NCI-H69 (cell line): ENCODE measurements around the gene KRTAP3-1.
A peak's percentile ranks its signal among the peaks of the same experiment; 100 is the strongest.
"Not testable (repeated sequence)": the region's sequence is repeated elsewhere in the genome, so short reads cannot be mapped to it uniquely, and the experiment has no call there.

Experiments used
- DNase-seq: peaks from one replicate; lab custom pipeline; 2025; lab: John Stamatoyannopoulos, UW

KRTAP3-1 gene

GRCh38 chr17:41008811-41009210 lies at the start of gene KRTAP3-1:
Gene KRTAP3-1, minus strand, starts transcription at chr17:41009128. Its CDS starts 54 bp downstream, at chr17:41009074.
- peak; percentile 51 for DNase-seq

- no peak for DNase-seq
Observed at GRCh38 chr17:41057547-41057946, 48.6 kb upstream of the KRTAP3-1 start.

- DNase-seq: not testable (repeated sequence)
Observed at GRCh38 chr17:41055130-41055529, 46.2 kb upstream of the KRTAP3-1 start, which contains the start of gene KRTAP2-2. Gene KRTAP2-2, minus strand, starts transcription at chr17:41055230. Its CDS starts 19 bp downstream, at chr17:41055211.

GRCh38 chr17:41054556-41054955 lies 45.6 kb upstream of the KRTAP3-1 start:
- DNase-seq: not testable (repeated sequence)

- no peak for DNase-seq
Observed at GRCh38 chr17:41054025-41054424, 45.1 kb upstream of the KRTAP3-1 start.

GRCh38 chr17:41052566-41052965 lies 43.6 kb upstream of the KRTAP3-1 start:
- no peak for DNase-seq

GRCh38 chr17:41049110-41049509 lies 40.2 kb upstream of the KRTAP3-1 start:
- no peak for DNase-seq

- DNase-seq: no peak
Observed at GRCh38 chr17:41048441-41048840, 39.5 kb upstream of the KRTAP3-1 start.

- DNase-seq: peak; percentile 30
Observed at GRCh38 chr17:41046735-41047465, 38.0 kb upstream of the KRTAP3-1 start, which contains the start of gene KRTAP2-1. Gene KRTAP2-1, minus strand, starts transcription at chr17:41047316. Its CDS starts 49 bp downstream, at chr17:41047267.

GRCh38 chr17:41042953-41043352 lies 34.0 kb upstream of the KRTAP3-1 start:
- no peak for DNase-seq

GRCh38 chr17:41040783-41041571 lies 32.0 kb upstream of the KRTAP3-1 start, which contains the start of gene KRTAP1-1:
Gene KRTAP1-1, minus strand, starts transcription at chr17:41041450. Its CDS starts 53 bp downstream, at chr17:41041397.
- peak; percentile 83 for DNase-seq

GRCh38 chr17:41037853-41038350 lies 29.0 kb upstream of the KRTAP3-1 start:
- no peak for DNase-seq

GRCh38 chr17:41034346-41034935 lies 25.5 kb upstream of the KRTAP3-1 start, which contains the start of gene KRTAP1-3:
Gene KRTAP1-3, minus strand, starts transcription at chr17:41034874. Its CDS starts 53 bp downstream, at chr17:41034821.
- DNase-seq: peak; percentile 86

- peak; percentile 53 for DNase-seq
Observed at GRCh38 chr17:41029633-41030245, 20.8 kb upstream of the KRTAP3-1 start, which contains the start of gene KRTAP1-4. Gene KRTAP1-4, minus strand, starts transcription at chr17:41030195. Its CDS starts 117 bp downstream, at chr17:41030078.

GRCh38 chr17:41026715-41027471 lies 18.0 kb upstream of the KRTAP3-1 start, which contains the start of gene KRTAP1-5:
Gene KRTAP1-5, minus strand, starts transcription at chr17:41027208. Its CDS starts 53 bp downstream, at chr17:41027155.
- DNase-seq: peak; percentile 38

GRCh38 chr17:41024697-41025096 lies 15.8 kb upstream of the KRTAP3-1 start:
- DNase-seq: no peak

- peak; percentile 38 for DNase-seq
Observed at GRCh38 chr17:41020336-41020735, 11.4 kb upstream of the KRTAP3-1 start.

- no peak for DNase-seq
Observed at GRCh38 chr17:41019415-41019814, 10.5 kb upstream of the KRTAP3-1 start.

- DNase-seq: no peak
Observed at GRCh38 chr17:41018541-41018940, 9.6 kb upstream of the KRTAP3-1 start.

- no peak for DNase-seq
Observed at GRCh38 chr17:41016578-41017215, 7.8 kb upstream of the KRTAP3-1 start.
